22Rv1 (cell line): ENCODE measurements around the gene SEC23A.

Experiments used
- H3K27ac ChIP-seq: fragments of 450-650 bp; 2 replicates; pipeline ENCODE4 v1.5.1; 2017
- CTCF ChIP-seq: fragments of 450-650 bp; IDR thresholded peaks from 2 replicates; pipeline ENCODE4 v1.5.1; 2017; ENCODE audit warnings: mild to moderate bottlenecking
- ZFX ChIP-seq: fragments of 450-650 bp; IDR thresholded peaks from 2 replicates; pipeline ENCODE4 v1.6.1; 2017; ENCODE audit warnings: antibody characterized with exemption, borderline replicate concordance

The SEC23A gene

GRCh38 chr14:39033371-39033770, 69.7 kb downstream of the SEC23A start:
- TF ChIP-seq ZFX: no peak
- no peak for TF ChIP-seq CTCF

GRCh38 chr14:39030209-39030608, 72.8 kb downstream of the SEC23A start:
- H3K27ac ChIP-seq: peak overlapping the region; percentile 96
- TF ChIP-seq ZFX (no peak), CTCF (no peak)

More at GRCh38 chr14:39033371-39033770, 69.7 kb downstream of the SEC23A start:
- peak overlapping the region; percentile 96 for H3K27ac ChIP-seq

- peak overlapping the region; percentile 96 for H3K27ac ChIP-seq
- TF ChIP-seq ZFX: no peak
- no peak for TF ChIP-seq CTCF
These were observed 73.2 kb downstream of the SEC23A start for GRCh38 chr14:39029789-39030188.

- peak overlapping the region; percentile 96 for H3K27ac ChIP-seq
- no peak for TF ChIP-seq ZFX
- no peak for TF ChIP-seq CTCF
These were observed 74.4 kb downstream of the SEC23A start for GRCh38 chr14:39028620-39029019.

DNA sequence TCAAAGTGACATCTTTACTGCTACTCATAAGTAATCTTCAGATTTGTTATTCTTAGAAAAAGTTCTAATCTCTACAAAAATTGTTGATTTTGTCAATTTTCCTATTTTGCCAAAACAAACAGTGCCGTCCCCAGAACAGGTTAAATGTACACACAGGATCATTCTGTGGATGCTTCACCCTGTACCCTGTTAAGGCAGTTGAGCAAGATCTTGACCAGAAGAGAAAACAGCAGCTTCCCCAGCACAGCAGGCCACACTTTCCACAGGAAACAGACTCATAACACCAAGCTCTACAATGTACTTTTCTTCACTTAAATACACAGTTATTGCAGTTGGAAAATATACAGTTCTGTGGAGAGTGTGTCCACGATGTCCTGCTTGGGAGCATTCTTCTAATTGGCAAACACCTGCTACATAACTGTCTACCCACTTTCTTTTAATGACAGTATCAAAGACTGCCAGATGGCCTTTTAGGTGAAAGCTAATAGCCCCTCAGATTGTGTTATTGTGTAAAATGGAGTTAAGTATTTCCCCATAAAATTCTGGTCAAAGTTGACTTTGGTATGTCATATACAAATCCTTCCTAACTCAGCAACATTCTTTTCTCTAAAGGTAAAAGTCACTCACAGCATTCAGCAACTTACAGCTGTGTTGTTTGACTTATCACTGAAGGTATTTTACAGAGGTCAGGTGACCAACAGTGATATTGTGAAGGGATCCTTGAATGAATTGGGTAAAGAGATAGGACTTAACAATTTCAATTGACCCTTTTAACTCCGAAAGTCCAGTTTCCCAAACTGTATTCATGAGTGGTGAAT, 77.0 kb downstream of the SEC23A start:
- TF ChIP-seq ZFX (no peak), CTCF (no peak)
- peak overlapping the region; percentile 96 for H3K27ac ChIP-seq

DNA sequence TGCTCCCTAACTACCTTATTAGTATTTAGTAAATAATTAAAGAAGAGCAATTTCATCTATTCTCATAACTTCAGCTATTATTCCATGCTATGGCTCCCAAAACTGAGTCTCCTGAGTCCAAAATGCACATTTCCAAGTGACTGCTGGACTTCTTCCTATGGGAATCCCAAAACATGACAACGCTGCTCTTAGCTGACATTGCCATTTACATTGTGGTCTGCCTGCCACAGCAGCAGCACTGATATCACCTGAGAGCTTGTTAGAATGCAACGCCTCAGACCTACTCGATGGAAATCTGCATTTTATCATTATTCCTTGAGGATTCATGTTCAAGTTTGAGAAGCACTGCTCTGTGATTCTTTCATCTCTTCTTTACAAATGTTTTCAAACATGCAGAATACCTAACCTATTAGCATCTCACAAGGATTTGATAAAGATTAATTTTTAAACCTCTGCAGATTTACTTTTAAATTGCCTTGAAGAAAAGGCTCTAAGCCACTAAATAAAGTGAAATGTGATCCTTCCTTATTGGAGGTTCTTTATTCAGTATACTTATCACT, 77.7 kb downstream of the SEC23A start:
- TF ChIP-seq ZFX: no peak
- no peak for TF ChIP-seq CTCF
- peak overlapping the region; percentile 96 for H3K27ac ChIP-seq
